Measurements from ENCODE around the gene CD24.

- TF ChIP-seq CTCF (IDR thresholded peaks at IDR 0.05; ENCODE audit: insufficient read depth, low read length, poor library complexity, severe bottlenecking) (no peak), EZH2phosphoT487 (conservative IDR thresholded peaks at IDR 0.05; ENCODE audit: low read length) (no peak)
Measured at GRCh38 chr6:106974336-106974998, at the start of gene CD24.

Data from SU-DHL-6 (cell line).